ENCODE results near the gene MSMO1.
A peak's percentile ranks its signal among the peaks of the same experiment; 100 is the strongest.
"Not testable (repeated sequence)": the region's sequence is repeated elsewhere in the genome, so short reads cannot be mapped to it uniquely, and the experiment has no call there.

Gene MSMO1

GRCh38 chr4:165335163-165335703, 7.8 kb downstream of the MSMO1 start:
- TF ChIP-seq, protein P1, sequence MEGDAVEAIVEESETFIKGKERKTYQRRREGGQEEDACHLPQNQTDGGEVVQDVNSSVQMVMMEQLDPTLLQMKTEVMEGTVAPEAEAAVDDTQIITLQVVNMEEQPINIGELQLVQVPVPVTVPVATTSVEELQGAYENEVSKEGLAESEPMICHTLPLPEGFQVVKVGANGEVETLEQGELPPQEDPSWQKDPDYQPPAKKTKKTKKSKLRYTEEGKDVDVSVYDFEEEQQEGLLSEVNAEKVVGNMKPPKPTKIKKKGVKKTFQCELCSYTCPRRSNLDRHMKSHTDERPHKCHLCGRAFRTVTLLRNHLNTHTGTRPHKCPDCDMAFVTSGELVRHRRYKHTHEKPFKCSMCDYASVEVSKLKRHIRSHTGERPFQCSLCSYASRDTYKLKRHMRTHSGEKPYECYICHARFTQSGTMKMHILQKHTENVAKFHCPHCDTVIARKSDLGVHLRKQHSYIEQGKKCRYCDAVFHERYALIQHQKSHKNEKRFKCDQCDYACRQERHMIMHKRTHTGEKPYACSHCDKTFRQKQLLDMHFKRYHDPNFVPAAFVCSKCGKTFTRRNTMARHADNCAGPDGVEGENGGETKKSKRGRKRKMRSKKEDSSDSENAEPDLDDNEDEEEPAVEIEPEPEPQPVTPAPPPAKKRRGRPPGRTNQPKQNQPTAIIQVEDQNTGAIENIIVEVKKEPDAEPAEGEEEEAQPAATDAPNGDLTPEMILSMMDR (IDR thresholded peaks at IDR 0.05; ENCODE audit: control extremely low read depth, extremely low read depth, low read depth, missing control alignments) = no peak
- CTCF ChIA-PET = interaction anchor here (0.9 to 2.7 kb wide), 4 partner anchors 8 to 222 kb away, joined by 3 to 9 read pairs (median 4); partner anchors contain the start of genes MSMO1 and TMEM192
- no peak for DNase-seq (ENCODE audit: extremely low spot score)
- POLR2A ChIA-PET = no interaction called here

DNA sequence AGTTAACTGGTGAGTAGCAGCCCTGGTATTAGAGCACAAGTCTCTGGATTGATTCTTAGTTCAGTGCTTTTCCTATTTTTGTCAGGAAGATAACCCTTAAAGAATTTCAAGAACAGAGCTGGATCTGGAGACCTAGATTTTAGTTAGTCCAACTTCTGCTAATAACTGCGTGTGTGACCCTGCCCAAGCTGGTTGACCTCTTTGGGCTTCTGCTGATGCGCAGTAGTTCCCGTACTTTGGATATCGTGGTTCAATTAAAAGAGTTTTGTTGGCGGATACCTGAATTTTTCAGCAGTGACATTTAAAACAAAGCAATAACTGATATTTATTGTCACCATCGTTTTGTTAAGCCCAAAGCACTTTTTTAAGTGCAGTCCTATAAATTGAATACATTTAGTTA, 9.3 kb downstream of the MSMO1 start:
- ChIA-PET POLR2A (no interaction called here), CTCF (no interaction called here)
- DNase-seq (ENCODE audit: extremely low spot score) = no peak
- TF ChIP-seq, protein P1 (IDR thresholded peaks at IDR 0.05; ENCODE audit: control extremely low read depth, extremely low read depth, low read depth, missing control alignments) = no peak

DNA sequence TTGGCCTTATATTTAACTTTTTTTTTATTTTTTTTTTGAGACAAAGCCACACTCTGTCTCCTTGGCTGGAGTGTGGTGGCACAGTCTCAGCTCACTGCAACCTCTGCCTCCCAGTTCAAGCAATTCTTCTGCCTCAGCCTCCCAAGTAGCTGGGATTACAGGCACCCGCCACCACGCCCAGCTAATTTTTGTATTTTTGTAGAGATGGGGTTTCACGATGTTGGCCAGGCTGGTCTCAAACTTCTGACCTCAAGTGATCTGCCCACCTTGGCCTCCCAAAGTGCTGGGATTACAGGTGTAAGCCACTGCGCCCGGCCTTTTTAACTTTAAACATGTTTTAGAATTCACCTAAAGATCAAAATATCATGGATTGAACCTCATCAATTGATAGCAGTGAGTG, 14.9 kb downstream of the MSMO1 start:
- ChIA-PET CTCF (interaction anchor here (1.1 to 3.9 kb wide), 5 partner anchors 9 to 229 kb away, joined by 3 to 23 read pairs (median 9); partner anchors contain the start of gene TMEM192), POLR2A (interaction anchor here (0.7 kb wide), 1 partner anchor 49 kb away, joined by 7 read pairs; no protein-coding TSS in a partner anchor)
- DNase-seq (ENCODE audit: extremely low spot score) = not testable (repeated sequence)

GRCh38 chr4:165343353-165344191, 16.1 kb downstream of the MSMO1 start:
- TF ChIP-seq, protein P1 (IDR thresholded peaks at IDR 0.05; ENCODE audit: control extremely low read depth, extremely low read depth, low read depth, missing control alignments) = peak; percentile 19
- POLR2A ChIA-PET = no interaction called here
- CTCF ChIA-PET = interaction anchor here (0.6 to 3.9 kb wide), 5 partner anchors 12 to 231 kb away, joined by 3 to 23 read pairs (median 6); partner anchors contain the start of genes MSMO1 and TMEM192
- no peak for DNase-seq (ENCODE audit: extremely low spot score)

GRCh38 chr4:165345666-165346417, 18.4 kb downstream of the MSMO1 start:
- TF ChIP-seq, protein P1 (IDR thresholded peaks at IDR 0.05; ENCODE audit: control extremely low read depth, extremely low read depth, low read depth, missing control alignments) = no peak
- no peak for DNase-seq (ENCODE audit: extremely low spot score)
- ChIA-PET CTCF (interaction anchor here (0.8 to 3.9 kb wide), 7 partner anchors 9 to 225 kb away, joined by 3 to 15 read pairs (median 3); no protein-coding TSS in a partner anchor), POLR2A (no interaction called here)

DNA sequence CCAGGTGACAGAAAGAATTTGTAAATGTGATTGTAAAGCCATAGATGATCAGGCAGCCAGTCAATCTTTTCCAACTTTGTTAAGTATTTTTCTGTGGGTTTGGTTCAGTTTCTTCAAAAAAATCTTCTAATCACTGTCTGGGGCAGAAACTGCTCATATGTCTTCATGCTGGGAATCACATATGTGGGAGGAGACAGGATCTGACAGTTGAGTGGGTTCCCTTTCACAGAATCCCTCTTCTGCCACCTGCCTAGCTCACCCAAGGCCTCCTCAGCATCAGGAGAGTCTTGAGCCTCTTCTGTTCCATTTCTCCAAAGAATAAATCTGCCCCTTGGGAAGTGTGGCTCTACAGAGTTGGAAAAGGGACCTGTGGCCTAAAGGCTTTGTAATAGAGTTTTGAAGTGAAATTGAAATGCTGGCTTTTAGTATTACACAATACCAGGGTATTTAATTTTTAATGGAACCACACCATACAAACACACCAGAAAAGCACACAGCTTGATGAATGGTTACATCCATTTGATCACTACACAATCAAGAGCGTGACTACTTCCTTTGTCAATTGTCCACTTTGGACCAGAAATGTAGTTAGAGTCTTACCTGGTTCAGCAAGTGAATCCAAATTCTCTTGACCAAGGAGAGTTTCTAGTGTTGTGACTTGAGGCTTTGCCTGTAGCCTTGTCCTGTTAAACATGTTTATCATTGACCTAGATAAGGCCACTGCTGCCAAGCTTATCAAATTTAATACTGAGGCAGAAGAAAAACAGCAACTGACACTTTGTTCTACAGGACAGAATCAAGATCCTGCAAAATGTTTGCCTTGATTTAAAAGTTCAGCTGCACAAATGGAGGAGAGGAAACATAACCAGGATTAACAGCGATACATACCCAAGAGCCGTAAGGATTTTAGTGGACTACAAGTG, 20.4 kb downstream of the MSMO1 start:
- ChIA-PET POLR2A (no interaction called here), CTCF (interaction anchor here (0.9 to 1.8 kb wide), 2 partner anchors 8 to 18 kb away, joined by 3 to 4 read pairs; no protein-coding TSS in a partner anchor)
- no peak for DNase-seq (ENCODE audit: extremely low spot score)
- TF ChIP-seq, protein P1 (IDR thresholded peaks at IDR 0.05; ENCODE audit: control extremely low read depth, extremely low read depth, low read depth, missing control alignments) = no peak

Measured in GM10248 (cell line).